Measurements from ENCODE around the gene ZNF219. TPM values are rescaled to one million over a fixed set of nuclear protein-coding genes. Genes with fewer than 3 reads are reported as not detected.

Gene ZNF219
- total and polyA plus RNA-seq, 2 of the 13 experiments (the other 11 are each of a cell fraction or from before 2014, with no cell fraction given) = 34.5 to 36.6 TPM

DNA sequence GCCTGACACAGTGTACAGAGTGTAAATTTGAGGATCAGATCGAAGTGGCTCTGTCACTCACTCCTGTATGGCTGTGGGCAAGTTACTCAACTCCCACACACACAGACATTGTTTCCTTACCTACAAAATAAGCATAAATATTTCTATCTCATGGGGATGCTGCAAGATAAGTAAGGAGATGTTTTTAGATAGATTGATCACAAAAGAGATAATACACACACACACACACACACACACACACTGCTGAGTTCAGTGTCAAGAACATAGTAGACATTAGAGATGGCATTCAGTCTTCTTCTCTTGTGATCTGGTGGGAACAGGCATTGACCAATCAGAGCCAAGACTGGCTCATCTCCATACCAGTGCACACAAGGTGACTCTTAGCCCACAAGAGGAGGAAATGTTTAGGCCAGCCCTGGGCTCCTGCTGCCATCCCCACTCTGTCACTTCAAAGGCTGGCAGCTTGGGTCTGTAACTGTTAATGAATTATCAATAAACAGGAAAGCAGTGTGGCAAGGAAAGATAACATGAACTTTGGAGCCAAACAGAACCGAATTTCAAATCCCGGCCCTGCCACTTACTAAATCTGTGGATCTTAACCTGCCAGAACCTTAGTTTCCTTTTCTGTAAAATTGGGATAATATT lies 44.2 kb downstream of the ZNF219 start (continued):
- TF ChIP-seq, protein P1, sequence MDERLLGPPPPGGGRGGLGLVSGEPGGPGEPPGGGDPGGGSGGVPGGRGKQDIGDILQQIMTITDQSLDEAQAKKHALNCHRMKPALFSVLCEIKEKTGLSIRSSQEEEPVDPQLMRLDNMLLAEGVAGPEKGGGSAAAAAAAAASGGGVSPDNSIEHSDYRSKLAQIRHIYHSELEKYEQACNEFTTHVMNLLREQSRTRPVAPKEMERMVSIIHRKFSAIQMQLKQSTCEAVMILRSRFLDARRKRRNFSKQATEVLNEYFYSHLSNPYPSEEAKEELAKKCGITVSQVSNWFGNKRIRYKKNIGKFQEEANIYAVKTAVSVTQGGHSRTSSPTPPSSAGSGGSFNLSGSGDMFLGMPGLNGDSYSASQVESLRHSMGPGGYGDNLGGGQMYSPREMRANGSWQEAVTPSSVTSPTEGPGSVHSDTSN (CRISPR knock-in tag; IDR thresholded peaks at IDR 0.05) = peak; percentile 73
- TF ChIP-seq ZNF451 (CRISPR knock-in tag; IDR thresholded peaks at IDR 0.05) (no peak), ZFP90 (CRISPR knock-in tag; IDR thresholded peaks at IDR 0.05; ENCODE audit: borderline replicate concordance) (peak; percentile 66; the same call in 1 of the 2 replicates), MBD4 (IDR thresholded peaks at IDR 0.05; ENCODE audit: borderline replicate concordance, low read length) (no peak), ZNF333 (CRISPR knock-in tag; IDR thresholded peaks at IDR 0.05; ENCODE audit: borderline replicate concordance) (no peak), ZNF891 (CRISPR knock-in tag; IDR thresholded peaks at IDR 0.05) (no peak), ZBTB8A (CRISPR knock-in tag; IDR thresholded peaks at IDR 0.05; ENCODE audit: borderline replicate concordance, low read depth) (no peak), FOXA1 (IDR thresholded peaks at IDR 0.05) (0 out of 2 replicates have a peak, but pooled peaks have one; percentile 31), FOXA1 (CRISPR knock-in tag; IDR thresholded peaks at IDR 0.05) (peak; percentile 95), ISL2 (CRISPR knock-in tag; IDR thresholded peaks at IDR 0.05) (peak; percentile 96), MYC (CRISPR knock-in tag; IDR thresholded peaks at IDR 0.05; ENCODE audit: borderline replicate concordance) (peak; percentile 65; the same call in 1 of the 2 replicates), ZNF143 (CRISPR knock-in tag; IDR thresholded peaks at IDR 0.05) (peak; percentile 61; the same call in 1 of the 2 replicates), FOXO1 (CRISPR knock-in tag; IDR thresholded peaks at IDR 0.05) (peak; percentile 98), HNRNPUL1 (IDR thresholded peaks at IDR 0.05; ENCODE audit: low read depth, low read length) (no peak), ZNF598 (CRISPR knock-in tag; IDR thresholded peaks at IDR 0.05; ENCODE audit: borderline replicate concordance) (no peak; the same call in 1 of the 2 replicates), ATF1 (CRISPR knock-in tag; IDR thresholded peaks at IDR 0.05) (peak; percentile 61; the same call in 1 of the 2 replicates)
- TF ChIP-seq, protein P2, sequence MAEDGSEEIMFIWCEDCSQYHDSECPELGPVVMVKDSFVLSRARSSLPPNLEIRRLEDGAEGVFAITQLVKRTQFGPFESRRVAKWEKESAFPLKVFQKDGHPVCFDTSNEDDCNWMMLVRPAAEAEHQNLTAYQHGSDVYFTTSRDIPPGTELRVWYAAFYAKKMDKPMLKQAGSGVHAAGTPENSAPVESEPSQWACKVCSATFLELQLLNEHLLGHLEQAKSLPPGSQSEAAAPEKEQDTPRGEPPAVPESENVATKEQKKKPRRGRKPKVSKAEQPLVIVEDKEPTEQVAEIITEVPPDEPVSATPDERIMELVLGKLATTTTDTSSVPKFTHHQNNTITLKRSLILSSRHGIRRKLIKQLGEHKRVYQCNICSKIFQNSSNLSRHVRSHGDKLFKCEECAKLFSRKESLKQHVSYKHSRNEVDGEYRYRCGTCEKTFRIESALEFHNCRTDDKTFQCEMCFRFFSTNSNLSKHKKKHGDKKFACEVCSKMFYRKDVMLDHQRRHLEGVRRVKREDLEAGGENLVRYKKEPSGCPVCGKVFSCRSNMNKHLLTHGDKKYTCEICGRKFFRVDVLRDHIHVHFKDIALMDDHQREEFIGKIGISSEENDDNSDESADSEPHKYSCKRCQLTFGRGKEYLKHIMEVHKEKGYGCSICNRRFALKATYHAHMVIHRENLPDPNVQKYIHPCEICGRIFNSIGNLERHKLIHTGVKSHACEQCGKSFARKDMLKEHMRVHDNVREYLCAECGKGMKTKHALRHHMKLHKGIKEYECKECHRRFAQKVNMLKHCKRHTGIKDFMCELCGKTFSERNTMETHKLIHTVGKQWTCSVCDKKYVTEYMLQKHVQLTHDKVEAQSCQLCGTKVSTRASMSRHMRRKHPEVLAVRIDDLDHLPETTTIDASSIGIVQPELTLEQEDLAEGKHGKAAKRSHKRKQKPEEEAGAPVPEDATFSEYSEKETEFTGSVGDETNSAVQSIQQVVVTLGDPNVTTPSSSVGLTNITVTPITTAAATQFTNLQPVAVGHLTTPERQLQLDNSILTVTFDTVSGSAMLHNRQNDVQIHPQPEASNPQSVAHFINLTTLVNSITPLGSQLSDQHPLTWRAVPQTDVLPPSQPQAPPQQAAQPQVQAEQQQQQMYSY (CRISPR knock-in tag; IDR thresholded peaks at IDR 0.05) = no peak
- TF ChIP-seq, protein P3, sequence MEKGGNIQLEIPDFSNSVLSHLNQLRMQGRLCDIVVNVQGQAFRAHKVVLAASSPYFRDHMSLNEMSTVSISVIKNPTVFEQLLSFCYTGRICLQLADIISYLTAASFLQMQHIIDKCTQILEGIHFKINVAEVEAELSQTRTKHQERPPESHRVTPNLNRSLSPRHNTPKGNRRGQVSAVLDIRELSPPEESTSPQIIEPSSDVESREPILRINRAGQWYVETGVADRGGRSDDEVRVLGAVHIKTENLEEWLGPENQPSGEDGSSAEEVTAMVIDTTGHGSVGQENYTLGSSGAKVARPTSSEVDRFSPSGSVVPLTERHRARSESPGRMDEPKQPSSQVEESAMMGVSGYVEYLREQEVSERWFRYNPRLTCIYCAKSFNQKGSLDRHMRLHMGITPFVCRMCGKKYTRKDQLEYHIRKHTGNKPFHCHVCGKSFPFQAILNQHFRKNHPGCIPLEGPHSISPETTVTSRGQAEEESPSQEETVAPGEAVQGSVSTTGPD (CRISPR knock-in tag; IDR thresholded peaks at IDR 0.05) = peak; percentile 86
- TF ChIP-seq, protein P4, sequence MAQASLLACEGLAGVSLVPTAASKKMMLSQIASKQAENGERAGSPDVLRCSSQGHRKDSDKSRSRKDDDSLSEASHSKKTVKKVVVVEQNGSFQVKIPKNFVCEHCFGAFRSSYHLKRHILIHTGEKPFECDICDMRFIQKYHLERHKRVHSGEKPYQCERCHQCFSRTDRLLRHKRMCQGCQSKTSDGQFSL (CRISPR knock-in tag; IDR thresholded peaks at IDR 0.05) = no peak
- TF ChIP-seq, protein P5, sequence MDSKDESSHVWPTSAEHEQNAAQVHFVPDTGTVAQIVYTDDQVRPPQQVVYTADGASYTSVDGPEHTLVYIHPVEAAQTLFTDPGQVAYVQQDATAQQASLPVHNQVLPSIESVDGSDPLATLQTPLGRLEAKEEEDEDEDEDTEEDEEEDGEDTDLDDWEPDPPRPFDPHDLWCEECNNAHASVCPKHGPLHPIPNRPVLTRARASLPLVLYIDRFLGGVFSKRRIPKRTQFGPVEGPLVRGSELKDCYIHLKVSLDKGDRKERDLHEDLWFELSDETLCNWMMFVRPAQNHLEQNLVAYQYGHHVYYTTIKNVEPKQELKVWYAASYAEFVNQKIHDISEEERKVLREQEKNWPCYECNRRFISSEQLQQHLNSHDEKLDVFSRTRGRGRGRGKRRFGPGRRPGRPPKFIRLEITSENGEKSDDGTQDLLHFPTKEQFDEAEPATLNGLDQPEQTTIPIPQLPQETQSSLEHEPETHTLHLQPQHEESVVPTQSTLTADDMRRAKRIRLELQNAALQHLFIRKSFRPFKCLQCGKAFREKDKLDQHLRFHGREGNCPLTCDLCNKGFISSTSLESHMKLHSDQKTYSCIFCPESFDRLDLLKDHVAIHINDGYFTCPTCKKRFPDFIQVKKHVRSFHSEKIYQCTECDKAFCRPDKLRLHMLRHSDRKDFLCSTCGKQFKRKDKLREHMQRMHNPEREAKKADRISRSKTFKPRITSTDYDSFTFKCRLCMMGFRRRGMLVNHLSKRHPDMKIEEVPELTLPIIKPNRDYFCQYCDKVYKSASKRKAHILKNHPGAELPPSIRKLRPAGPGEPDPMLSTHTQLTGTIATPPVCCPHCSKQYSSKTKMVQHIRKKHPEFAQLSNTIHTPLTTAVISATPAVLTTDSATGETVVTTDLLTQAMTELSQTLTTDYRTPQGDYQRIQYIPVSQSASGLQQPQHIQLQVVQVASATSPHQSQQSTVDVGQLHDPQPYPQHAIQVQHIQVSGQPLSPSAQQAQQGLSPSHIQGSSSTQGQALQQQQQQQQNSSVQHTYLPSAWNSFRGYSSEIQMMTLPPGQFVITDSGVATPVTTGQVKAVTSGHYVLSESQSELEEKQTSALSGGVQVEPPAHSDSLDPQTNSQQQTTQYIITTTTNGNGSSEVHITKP (CRISPR knock-in tag; IDR thresholded peaks at IDR 0.05; ENCODE audit: low read depth) = no peak

Data from HepG2 (cell line).